NCI-H2227 treated with DMSO at 0.1 percent for 48 hours (cell line): ENCODE data around the gene MBD3.
"Not testable (repeated sequence)": the region's sequence is repeated elsewhere in the genome, so short reads cannot be mapped to it uniquely, and the experiment has no call there.

Experiments
- DNase-seq: peaks from one replicate; lab custom pipeline; 2025; lab: John Stamatoyannopoulos, UW

MBD3 gene, protein sequence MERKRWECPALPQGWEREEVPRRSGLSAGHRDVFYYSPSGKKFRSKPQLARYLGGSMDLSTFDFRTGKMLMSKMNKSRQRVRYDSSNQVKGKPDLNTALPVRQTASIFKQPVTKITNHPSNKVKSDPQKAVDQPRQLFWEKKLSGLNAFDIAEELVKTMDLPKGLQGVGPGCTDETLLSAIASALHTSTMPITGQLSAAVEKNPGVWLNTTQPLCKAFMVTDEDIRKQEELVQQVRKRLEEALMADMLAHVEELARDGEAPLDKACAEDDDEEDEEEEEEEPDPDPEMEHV

DNA sequence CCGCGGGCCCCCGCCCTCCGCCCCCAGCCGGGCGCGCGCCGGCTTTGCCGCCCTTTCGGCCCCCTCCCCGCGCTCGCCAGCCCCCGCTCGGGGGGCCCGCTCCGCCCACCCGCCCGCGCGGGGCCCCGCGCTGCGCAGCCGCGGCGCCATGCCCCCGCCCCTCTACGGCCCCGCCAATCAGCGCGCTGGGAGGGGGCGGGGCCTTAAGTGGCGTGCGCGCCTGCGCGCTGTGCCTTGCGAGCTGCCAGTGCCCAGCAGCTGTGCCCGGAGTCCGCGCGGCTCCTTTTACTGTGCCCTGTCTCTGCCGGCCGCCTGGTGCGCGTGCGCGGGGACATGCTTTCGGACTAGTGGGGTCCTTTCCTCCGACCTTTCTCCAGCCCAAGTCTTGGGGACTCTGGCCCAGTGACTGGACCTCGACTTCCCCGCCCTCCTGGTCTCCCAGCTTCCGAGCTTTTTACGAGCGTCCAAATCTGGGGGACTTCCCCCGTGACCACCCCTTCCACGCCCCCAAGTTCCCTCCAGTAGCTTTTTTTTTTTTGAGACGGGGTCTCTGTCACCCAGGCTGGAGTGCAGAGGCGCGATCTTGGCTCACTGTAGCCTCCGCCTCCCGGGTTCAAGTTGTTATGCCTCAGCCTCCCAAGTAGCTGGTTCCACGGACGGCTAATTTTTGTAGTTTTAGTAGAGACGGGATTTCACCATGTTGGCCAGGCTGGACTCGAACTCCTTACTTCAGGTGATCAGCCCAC is at the start of gene MBD3:
MBD3 (minus strand) TSS at position 111 of the 746 bp plus-strand sequence. CDS start 234 bp downstream, outside the sequence.
- peak; percentile 86 for DNase-seq

DNA sequence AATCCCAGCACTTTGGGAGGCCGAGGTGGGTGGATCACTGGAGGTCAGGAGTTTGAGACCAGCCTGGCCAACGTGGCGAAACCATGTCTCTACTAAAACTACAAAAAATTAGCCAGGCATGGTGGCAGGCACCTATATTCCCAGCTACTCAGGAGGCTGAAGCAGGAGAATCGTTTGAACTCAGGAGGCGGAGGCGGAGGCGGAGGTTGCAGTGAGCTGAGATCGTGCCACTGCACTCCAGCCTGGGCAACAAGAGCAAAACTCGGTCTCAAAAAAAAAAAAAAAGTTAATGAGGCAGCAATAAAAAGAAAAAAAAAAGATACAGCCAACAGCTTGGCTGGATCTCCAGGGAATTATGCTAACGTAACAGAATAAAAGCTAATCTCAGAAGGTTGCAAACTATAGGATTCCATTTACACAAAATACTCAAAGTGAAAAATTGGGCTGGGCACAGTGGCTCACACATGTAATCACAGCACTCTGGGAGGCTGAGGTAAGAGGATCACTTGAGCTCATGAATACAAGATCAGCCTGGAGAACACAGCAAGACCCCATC is 48.3 kb upstream of the MBD3 start:
- not testable (repeated sequence) for DNase-seq

DNA sequence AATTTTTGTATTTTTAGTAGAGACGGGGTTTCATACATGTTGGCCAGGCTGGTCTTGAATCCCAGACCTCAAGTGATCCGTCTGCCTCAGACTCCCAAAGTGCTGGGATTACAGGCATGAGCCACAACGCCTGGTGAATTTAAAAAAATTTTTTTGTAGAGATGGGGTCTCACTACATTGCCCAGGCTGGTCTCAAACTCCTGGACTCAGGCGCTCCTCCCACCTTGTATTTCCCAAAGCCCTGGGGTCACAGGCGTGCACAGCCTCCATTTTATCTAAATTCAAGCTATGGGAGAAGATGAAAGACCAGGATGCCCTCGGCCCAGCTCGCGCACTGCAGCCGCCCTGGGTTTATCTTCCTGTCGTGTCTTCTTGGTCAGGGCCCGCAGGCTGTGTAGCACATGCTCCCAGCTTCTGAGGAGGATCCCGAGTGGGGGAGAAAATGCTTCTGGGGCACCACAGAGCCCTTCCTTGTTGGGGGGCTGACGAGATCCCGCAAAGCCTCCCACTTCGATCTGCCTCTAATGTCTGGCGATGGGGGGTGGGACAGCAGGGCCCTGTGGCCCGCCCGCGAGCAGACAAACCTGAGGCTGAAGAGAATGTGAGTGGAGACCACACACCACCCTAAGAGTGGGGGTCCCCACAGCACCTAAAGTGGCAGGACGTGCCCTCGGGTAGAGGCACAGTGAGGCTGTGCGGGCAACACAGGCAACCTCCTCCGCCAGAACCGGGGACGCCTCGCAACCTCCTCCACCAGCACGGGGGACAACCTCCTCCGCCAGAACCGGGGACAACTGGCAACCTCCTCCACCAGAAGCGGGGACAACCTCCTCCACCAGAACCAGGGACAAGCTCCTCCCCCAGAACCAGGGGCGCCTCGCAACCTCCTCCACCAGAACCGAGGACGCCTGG is 43.9 kb upstream of the MBD3 start:
- no peak for DNase-seq

DNA sequence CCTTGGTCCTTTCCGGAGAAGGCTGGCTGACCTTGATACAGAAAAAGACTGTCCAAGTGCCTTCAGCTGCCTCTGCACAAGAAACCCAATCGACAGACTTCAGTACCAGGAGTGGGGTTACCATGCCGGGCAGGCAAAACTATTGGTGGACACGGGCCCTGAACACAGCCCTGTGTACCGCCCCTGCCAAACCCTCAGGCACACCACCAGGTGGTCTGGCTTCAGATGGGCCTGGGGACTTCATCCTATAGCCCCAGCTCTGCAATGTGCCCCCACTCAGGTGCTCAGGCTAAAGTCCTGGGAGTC is 42.2 kb upstream of the MBD3 start:
- DNase-seq: no peak

DNA sequence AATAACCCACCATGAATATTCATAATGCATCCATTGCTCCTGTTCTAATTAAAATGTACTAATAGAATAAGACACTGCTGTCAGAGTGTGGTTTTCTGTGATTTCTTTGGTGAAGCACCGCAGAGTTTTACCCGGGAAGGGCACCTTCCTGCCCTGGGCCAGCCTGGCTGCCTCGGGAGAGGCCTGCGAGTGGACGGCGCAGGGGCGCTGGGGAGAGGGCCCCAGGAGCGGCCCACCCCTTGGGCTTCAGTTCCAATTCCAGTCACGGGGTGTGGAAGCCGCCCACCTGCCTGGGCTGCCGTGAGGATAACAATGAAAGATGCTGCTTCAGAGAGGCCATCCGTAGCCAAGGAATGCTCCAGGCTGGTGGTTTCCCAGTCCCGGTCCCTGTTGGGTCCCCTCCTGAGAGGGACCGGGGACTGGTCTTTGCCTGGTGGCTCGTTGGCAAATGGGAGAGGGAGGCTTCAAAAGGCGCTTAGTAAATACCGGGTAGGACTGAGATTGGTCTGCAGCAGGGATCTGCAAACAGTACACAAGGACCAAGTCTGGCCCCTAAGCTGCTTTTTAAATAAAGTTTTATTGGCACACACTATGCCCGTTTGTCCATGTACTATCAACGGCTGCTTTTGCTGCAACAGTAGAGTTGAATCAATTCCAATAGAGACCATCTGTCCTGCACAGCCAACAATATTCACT is 41.7 kb upstream of the MBD3 start:
- DNase-seq: no peak

DNA sequence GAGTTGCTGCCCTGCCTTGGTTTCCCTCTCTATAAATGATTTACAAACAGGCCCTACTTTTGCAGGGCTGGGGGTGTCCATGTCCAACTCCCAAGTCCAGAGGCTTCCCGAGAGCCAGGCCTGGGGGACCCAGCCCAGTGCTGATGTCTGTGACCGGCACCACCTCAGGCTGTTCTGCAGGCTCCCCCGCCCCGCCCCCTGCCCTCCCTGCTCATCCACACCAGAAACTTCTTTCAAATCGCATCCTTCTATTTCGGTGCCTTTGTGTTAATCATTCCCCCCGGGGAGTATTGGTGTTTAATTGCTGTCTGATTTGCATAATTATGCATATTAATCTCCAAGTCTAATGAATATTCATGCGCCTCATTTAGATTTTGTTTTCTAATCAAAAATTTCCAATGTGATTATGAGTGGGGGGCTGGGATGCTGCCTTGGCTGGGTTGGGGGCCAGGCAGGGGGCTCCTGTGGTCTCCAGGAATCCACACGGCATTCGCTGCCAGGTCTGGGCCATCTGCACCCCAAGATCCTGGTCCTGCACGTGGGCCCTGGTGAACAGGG is 40.7 kb upstream of the MBD3 start:
- DNase-seq: no peak

DNA sequence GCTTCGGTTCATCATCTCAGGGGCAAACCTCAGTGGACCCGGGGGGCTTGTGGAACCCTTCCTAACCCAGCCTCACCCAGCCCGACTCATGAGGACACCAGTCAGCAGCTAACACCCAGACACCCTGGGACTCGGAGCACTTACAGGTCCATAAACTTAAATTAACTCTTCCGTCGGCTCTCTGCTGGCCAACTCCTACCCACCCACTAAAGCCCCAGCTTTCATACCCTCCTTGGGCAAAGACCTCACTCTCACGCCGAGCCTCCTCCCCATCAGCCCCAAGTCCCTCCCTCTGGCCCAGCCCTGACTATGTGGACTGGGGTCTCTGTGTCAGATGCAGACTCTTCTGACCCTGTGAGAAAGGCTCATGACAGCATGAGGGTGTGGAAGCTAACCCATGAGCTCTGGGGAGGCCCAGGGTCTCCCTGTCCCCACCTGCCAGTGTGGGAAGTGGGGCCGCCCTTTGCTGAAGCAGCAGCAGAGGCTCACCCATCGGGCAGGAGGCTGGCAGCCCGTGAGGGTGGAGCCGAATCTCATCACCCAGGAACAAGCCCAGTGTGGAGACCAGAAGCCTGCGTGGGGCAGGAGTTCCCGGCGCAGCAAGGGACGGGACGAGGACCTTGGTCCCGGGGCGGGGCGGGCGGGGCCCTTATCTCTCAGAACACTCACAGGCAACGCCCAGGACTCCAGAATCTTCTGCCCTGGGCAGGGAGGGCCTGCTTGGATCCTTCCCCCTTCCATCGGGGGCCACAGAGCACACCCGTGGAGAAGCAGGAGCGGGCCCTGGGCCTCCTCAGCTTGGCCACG is 40.0 kb upstream of the MBD3 start:
- DNase-seq: no peak

DNA sequence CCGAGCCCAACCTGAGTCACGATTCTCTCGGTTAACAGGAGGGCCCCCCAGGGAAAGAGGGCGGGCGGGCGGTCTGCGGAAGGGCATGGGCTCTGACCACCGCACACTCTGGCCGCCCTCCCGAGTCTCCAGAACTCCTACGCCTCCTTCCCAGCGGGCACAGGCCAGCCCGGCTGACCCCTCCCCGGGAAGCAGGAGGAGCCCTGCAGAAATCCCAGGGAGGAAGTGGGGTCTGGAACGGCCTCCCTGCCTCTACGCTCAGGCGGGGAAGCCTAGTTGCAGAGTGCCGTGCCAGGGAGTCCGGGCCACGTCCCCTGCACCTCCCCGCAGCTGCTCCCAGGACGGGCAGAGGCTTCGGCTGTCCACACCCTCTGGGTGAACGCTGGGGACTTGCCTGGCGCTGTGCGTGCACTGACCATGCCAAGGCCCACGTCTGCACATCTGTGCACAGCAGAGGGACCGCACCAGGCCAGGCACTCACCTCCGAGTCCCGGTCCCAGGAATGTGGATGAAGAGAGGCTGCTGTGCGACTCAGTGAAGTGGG is 39.0 kb upstream of the MBD3 start:
- no peak for DNase-seq

DNA sequence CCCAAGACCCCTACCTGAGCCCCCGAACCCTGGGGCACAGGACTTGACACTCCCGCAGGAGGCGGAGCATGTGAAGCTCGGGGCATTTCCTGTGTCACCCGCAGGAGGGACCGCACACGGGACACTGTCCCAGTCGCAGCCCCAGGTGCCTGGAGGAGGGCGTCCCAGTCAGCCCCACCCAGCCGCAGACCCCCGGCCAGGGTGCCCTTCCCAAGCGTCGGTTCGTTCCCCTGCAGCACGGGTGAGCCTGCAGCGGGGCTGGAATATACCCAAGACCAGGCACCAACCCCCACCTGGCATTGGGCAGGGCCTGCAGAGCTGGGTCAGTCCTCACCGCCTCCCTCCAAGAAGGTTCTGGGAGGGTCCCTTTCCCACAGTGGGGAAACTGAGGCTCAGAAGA is 38.1 kb upstream of the MBD3 start:
- DNase-seq: no peak

DNA sequence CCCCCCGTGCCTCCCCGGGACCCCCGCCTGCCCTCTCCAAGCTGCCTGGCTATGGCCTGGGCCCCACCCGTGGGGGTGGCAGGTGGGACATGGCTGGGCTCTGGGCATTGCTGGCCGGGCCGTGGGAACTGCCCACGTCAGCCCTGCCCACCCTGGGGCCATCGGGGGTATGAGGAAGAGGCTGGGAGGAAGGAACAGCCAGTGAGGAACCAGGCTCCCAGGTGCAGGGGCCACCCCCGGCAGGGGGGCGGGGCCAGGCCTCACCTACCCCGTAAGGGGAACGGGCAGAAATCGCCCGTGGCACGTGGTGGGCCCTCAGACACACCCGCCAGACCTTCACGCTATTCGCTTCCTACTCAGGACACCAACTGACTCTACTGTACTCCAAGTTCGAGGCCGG is 37.3 kb upstream of the MBD3 start:
- DNase-seq: no peak

DNA sequence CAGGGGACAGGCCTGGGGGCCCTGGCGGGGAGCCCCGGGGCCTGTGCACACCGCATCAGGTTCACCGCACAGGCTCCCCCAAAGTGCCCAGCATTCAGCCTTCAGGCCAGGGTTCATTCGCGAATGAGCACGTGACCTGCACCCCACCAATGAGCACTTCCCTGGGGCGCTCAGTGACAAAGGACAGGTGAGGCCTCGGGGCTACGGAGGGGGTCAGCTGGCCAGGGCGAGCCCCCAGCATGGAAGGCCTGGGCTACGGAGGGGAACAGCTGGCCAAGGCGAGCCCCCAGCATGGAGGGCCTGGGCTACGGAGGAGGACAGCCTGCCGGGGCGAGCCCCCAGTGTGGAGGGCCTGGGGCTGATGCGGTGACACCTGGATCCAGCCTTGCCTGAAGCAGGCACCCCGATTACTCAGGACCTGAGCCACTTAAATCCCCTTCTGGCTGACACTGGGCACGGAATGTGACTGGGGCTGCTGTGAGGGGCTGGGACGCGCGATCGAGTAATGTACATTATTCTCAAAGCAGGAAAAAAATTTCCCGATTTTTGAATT is 36.7 kb upstream of the MBD3 start:
- DNase-seq: no peak

DNA sequence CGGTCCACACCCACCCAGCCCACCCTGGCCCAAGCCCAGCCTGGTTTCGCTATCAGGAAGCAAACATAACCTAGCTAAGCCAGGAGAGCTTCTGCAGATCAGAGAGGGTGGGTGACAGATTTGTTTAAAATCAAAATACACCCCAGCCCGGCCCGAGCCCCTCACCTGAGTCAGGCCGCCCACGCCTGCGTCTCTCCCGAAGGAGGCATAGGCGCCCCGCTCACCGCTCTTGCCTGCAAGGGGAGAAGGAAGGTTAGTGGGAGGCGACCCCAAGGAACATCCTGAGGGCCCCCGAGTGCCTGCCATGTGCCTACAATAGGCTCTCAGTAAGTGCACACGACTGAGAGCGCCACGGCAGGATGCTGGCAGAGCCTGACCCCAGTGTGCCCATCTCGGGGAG is 34.5 kb upstream of the MBD3 start:
- no peak for DNase-seq

DNA sequence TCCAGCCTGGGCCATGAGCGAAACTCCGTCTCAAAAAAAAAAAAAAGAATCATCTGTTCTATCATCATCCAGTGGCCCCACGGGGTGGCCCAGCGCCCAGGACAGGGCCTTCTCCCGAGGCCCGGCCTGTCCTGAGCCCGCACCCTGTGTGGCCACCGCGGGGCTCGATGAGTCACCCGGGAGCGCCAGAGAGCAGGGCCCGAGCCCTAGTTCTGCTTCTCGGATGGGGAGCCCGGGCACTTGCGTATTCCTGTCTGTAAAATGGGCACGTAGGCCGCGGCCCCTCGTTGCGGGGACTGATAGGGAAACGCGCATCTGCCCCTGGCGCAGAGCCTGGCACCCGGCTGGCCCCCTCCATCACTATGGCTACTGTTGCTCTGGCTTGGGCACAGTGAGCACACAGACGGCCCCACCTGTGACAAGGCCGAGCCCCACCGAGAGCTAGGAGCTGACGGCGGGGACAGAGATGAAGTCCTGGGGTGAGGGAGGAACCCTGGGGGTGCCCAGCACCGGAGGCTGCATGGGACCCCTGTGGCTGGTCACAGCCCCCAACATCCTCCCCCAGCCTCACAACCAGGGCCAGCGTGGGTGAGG is 33.8 kb upstream of the MBD3 start:
- no peak for DNase-seq

DNA sequence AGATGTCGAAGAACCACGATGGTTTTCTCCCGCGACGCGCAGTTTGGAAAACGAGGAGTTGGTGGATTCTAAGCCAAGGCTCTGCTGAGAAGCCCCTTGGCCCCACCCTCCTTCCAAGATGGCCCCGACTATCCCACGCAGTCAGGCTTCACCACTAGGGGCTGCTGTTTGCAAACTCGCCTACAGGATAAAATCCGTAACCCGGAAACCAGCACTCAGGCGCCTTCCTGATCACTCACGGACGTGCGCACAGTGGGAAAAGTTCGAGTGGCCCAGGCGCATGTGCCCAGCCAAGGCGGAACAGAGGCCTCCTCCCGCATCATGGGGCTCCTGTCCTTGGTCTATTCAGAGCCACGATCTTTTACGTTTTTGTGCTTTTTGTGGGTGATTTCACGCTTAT is 31.8 kb upstream of the MBD3 start:
- DNase-seq: no peak

DNA sequence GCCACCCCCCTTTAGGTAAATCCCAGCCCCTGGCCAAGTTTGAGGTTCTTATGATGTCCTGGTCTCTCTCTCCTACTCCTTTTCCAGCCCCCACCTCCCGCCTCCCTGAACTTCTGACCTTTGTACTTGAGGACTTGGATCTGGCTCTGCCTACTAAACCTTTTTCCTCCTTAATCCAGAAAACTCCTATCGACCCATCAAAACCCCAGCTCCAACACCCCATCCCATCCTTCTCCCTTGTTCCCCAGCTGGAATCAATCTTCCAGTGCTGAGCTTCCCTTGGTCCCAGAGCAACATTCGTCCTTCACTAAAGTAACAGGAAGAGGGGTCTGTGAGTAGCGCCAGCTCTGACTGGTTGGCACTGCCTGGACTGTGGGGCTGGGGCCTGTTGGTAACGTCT is 29.9 kb upstream of the MBD3 start:
- no peak for DNase-seq

DNA sequence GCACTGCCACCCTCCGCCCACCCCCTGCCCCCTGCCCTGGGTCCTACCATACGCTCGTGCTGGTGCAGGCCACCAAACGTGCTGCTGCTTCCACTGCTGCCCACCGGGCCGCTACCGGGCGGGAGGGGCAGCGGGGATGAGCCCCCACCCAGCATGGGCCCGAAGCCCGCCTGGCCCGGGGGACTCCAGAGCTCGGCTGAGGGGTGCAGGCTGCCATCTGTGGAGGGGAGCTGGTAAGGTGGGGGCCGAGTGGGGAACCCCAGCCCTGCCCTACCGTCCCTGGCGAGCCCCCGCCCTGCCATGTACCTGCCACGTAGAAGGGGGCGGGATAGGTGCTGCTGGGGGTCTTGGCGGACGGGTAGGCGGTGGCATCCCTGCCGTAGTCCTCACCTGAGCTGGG is 29.3 kb upstream of the MBD3 start:
- DNase-seq: no peak

DNA sequence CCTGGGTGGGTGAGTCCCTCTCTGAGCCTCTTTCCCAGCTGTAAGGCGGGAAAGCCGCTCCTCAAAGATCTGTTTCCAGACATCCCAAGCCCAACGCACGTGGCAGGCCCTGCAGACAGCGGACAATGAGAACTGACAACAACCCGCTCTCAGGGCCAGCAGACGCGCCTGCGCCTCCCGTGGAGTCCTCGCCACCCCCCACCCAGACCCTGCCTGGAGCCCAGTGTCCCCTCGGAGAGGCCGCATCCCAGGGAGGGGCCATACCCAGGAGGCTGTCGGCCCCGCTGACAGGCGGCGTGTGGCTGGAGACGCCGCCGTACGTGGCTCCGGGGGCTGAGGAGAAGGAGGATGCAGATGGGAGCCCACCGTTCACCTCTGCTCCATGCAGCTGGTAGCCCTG is 28.9 kb upstream of the MBD3 start:
- no peak for DNase-seq

DNA sequence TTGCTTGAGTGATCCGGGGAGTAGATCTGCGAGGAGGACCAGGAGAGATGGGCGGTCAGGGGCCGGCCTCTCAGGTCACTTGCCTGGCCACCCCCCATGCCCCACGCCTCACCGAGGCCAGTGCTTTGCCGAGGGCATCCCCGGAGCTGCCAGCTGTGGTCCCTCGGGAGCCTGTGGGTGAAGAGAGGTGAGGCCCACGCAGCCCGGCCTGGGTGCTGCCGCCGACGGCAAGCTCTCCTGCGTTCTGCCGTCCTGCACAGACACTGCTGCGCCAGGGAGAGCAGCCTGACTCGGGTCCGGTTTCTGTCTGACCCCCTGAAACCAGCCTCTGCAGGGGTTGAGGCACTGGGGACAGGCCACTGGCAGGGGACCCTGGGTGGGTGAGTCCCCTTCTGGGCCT is 28.4 kb upstream of the MBD3 start:
- DNase-seq: no peak

DNA sequence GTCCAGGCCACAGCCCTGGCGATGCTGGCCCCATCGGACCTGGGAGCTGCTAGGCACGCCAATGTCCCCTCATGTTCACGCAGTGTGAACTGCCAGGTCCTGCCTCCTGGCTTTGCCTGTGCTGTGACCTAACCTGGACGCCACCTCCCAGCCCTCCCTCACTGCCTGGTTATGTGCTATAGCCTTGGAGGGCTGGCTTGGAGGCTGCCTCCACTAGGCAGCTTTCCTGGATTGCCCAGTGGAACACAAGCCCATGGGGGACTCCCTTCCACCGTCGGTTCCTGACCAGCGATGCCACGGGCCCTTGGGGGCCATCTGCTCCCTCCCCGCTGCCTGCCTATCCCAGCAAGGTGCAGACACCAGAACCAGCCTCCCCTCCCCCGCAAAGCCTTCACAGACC is 27.8 kb upstream of the MBD3 start:
- DNase-seq: no peak

DNA sequence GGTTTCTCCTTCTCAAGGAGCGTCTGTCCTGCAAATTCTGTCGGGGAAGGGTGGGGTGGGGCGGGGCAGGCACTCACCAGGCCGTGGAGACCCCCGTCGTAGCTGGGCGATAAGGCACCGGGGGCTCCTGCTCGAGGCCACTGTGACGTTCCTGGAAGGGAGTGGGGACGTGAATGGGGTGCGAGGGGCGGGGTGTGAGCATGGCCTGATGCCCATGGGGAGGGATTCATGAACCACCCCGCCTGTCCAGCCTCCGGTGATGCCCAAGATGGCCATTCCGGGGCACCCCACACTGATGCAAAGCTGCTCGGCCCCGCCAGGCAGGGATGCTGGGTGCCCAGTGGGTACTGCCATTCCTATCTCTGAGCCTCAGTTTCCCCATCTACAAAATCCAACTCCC is 27.0 kb upstream of the MBD3 start:
- DNase-seq: no peak
